ENCODE data around the gene ZNF689.

Gene ZNF689

DNA sequence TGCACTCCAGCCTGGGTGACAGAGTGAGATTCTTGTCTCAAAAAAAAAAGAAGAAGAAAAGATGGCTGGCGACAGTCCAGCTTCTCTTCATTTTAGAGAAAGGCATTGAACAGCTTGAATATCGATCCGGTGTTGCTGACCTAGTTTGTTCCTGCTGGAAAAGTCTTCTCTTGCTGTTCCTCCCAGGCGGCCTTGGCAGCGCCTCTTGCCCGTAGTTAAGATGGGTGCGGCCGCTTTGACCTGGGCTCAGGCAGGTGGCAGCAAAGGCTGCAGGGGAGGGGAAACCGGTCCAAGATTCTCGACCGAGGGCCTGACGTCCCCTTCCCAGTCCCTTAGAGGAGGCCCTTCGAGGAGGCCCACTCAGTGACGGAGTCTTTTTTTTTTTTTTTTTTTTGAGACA is 48.2 kb downstream of the ZNF689 start:
- DNase-seq (ENCODE audit: low spot score): no peak

GRCh38 chr16:30561089-30561816 is 48.9 kb downstream of the ZNF689 start:
- DNase-seq (ENCODE audit: low spot score): no peak

- DNase-seq (ENCODE audit: low spot score): no peak
Measured at GRCh38 chr16:30559690-30560089, 50.5 kb downstream of the ZNF689 start.

- DNase-seq (ENCODE audit: low spot score): no peak
Measured at GRCh38 chr16:30558789-30559377, 51.3 kb downstream of the ZNF689 start.

- DNase-seq (ENCODE audit: low spot score): peak; percentile 91
Measured at GRCh38 chr16:30557957-30558788, 52.0 kb downstream of the ZNF689 start, which contains the start of gene ZNF764. TSS of gene ZNF764 (minus strand) at chr16:30558374. CDS start at chr16:30558182, 192 bp downstream.

DNA sequence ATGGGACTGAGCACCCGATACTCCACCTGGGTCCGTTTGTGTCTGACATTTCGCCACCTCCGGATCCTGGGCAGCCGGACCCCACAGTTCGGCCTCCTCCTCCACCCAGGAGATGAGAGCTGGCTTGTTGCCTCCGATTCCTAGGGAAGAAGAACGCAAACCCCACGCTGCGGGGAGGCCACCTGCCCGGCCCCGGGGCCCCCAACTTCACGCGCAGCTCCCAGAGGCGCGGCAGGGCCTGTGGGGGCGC is 52.6 kb downstream of the ZNF689 start:
- no peak for DNase-seq (ENCODE audit: low spot score)

DNA sequence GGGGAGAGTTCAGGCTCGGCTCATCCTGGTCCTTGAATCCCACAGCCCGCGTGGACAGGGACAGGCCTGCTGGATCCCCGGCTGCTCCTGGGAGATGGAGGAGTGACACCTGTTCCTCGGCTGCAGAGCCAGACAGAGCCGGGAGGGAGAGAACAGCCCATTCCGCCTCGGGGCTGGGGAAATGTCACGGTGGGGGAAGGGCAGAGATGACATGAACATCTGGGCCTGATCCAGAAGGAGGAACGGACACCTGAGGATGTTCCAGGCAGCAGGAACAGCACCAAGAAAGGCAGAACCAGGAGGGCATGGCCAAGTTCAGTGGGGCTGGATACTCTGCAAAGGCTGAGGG is 54.1 kb downstream of the ZNF689 start:
- DNase-seq (ENCODE audit: low spot score): no peak

- no peak for DNase-seq (ENCODE audit: low spot score)
Measured at GRCh38 chr16:30555315-30556124, 54.7 kb downstream of the ZNF689 start.

GRCh38 chr16:30554557-30555314 is 55.5 kb downstream of the ZNF689 start:
- no peak for DNase-seq (ENCODE audit: low spot score)

DNA sequence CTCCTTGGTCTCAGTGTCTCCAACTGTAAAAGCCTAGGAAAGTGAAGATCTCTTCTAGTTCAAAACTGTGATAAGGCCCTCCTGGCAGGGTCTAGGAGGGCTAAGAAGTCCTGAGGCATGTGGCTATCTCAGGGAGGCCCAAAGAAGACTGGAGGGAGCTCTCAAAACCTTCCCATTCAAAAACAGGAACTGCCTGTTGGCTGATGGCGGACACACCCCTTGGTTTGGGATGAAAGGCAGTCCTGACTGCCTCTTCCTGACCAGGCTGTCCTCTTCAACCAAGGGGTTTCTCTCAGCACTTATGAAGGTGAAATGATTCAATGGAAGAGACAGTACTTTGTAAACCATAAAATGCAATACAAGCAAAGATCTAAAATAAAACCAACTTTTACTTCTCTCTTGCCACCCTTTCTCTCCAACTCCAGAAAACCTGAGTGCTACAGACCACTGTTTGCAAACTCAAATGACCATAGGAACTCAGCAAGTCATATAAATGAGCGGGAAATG is 56.7 kb downstream of the ZNF689 start:
- DNase-seq (ENCODE audit: low spot score): no peak

GRCh38 chr16:30552956-30553355 is 57.2 kb downstream of the ZNF689 start:
- no peak for DNase-seq (ENCODE audit: low spot score)
